Lower lobe of right lung (tissue), 2 donors: ENCODE results near the gene PRKN. TPM values are rescaled to one million over a fixed set of nuclear protein-coding genes. Genes with fewer than 3 reads are reported as not detected.
"Not testable (repeated sequence)": the region's sequence is repeated elsewhere in the genome, so short reads cannot be mapped to it uniquely, and the experiment has no call there.

ENCODE experiments used
- ATAC-seq, 2 donors: fragments of 200-7000 bp; cut with Tn5 transposase; one replicate each; pipeline ENCODE4 v1.9.1; 2020 to 2022; ENCODE audit warnings: mild to moderate bottlenecking in 2 of 2, moderate library complexity in 2 of 2
- DNase-seq: peaks from one replicate; pipeline ENCODE4 v3.0.0-alpha.2; 2020
- H3K27ac ChIP-seq: fragments of 200-600 bp; one replicate; pipeline ENCODE4 v1.8.0; 2022
- H3K27me3 ChIP-seq: fragments of 200-600 bp; one replicate; pipeline ENCODE4 v1.8.0; 2022; ENCODE audit warnings: low read depth
- H3K36me3 ChIP-seq: fragments of 200-600 bp; one replicate; pipeline ENCODE4 v1.8.0; 2022; ENCODE audit warnings: mild to moderate bottlenecking
- H3K4me1 ChIP-seq: fragments of 200-600 bp; one replicate; pipeline ENCODE4 v1.8.0; 2022
- H3K4me3 ChIP-seq: fragments of 200-600 bp; one replicate; pipeline ENCODE4 v1.8.0; 2022; ENCODE audit warnings: mild to moderate bottlenecking
- H3K9me3 ChIP-seq: fragments of 200-600 bp; one replicate; pipeline ENCODE4 v1.8.0; 2022
- intact Hi-C: fragments of 100-400 bp; cut with DNase I; formaldehyde crosslinking; loops from one replicate; pipeline ENCODE4 v1.11.0; 2022
- total RNA-seq: library from RNA; stranded (reverse); fragmentation: NEBNext Ultra II Directional; extraction: Animal tissue kit (Norgen Biotek cat#: 25700); gene quantifications from one replicate; pipeline ENCODE4 v1.2.1, GENCODE V29; 2021
- TF ChIP-seq, protein P1 (sequence below): fragments of 200-600 bp; IDR thresholded peaks from one replicate; pipeline ENCODE4 v1.8.0; 2022; ENCODE audit warnings: antibody characterized with exemption, mild to moderate bottlenecking
- donor health status: DM: no; HTN: yes; CAD: no; lungs with severe emphysema.

PRKN gene
- total RNA-seq, 1 donor from 2014 or later: 6.1 TPM

DNA sequence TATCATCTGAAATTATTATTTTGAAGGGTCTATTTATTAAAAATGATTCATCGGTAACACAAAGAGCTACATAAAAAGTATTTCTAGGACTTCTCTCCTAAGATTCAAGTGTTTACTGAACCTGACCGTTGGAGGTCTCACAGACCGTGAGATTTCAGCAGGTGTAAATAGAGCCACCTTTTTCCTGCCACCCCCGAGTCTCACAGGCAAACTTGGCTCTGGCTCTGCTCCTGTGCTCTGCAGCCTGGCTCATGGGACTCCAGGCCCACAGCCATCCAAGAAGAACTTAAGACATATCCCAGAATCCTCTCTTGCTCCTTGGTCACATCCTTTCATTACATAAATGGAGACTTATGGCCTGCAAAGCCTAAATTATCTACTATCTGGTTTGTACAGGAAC lies 1385.9 kb downstream of the PRKN start:
- no peak overlapping the region for H3K4me3 ChIP-seq
- no peak overlapping the region for H3K27ac ChIP-seq
- TF ChIP-seq, protein P1, sequence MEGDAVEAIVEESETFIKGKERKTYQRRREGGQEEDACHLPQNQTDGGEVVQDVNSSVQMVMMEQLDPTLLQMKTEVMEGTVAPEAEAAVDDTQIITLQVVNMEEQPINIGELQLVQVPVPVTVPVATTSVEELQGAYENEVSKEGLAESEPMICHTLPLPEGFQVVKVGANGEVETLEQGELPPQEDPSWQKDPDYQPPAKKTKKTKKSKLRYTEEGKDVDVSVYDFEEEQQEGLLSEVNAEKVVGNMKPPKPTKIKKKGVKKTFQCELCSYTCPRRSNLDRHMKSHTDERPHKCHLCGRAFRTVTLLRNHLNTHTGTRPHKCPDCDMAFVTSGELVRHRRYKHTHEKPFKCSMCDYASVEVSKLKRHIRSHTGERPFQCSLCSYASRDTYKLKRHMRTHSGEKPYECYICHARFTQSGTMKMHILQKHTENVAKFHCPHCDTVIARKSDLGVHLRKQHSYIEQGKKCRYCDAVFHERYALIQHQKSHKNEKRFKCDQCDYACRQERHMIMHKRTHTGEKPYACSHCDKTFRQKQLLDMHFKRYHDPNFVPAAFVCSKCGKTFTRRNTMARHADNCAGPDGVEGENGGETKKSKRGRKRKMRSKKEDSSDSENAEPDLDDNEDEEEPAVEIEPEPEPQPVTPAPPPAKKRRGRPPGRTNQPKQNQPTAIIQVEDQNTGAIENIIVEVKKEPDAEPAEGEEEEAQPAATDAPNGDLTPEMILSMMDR: no peak
- intact Hi-C loops: no loop called here
- H3K9me3 ChIP-seq: no peaks in the 10 kb centered on the region
- ATAC-seq (no peak), DNase-seq (no peak)
- no peaks in the 10 kb centered on the region for H3K27me3 ChIP-seq
- no peaks in the 10 kb centered on the region for H3K4me1 ChIP-seq
- no peaks in the 10 kb centered on the region for H3K36me3 ChIP-seq

DNA sequence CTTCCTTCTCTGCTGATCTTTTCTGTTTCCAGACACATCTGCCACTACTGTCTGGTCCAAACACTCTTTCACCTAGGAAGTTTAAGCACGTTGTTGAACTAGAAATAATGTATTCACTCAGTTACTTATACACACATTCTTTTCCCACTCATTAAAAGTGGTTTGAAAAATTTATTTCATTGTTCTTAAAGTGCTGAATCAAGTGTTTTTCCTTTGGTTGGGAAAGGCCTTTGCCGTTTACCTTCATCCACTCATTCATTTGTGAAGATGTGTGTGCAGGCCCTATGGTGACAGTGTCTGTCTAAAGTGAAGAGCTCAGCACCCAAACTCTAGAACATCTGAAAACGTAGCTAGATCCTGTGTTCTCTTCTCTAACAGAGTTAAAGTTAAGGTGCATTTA lies 1389.6 kb downstream of the PRKN start:
- no peaks in the 10 kb centered on the region for H3K9me3 ChIP-seq
- no peaks in the 10 kb centered on the region for H3K4me1 ChIP-seq
- ATAC-seq (no peak), DNase-seq (no peak)
- no peaks in the 10 kb centered on the region for H3K27me3 ChIP-seq
- intact Hi-C loops: no loop called here
- H3K36me3 ChIP-seq: no peaks in the 10 kb centered on the region
- no peak overlapping the region for H3K27ac ChIP-seq
- TF ChIP-seq, protein P1: no peak
- H3K4me3 ChIP-seq: no peak overlapping the region

DNA sequence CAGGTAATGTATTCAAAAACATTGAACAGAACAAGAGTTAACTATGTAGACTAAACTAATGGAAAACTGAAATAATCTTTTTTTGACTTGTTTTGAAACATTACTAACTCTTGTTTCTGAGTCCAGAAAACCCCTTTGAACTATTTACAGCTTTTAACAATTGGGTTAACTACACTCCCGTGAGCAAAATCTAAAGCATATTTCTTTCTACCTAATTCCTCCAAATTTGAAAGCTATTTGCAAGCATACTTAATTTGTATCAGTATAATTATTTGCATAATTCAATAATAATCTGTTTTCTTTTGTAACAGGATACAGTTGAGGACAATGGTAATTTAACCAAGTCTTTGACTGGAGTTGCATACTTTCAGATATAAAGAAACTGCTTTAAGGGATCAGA lies 1391.1 kb downstream of the PRKN start:
- DNase-seq (no peak), ATAC-seq (no peak)
- no peaks in the 10 kb centered on the region for H3K36me3 ChIP-seq
- no peak overlapping the region for H3K27ac ChIP-seq
- TF ChIP-seq, protein P1: no peak
- intact Hi-C loops: no loop called here
- H3K4me3 ChIP-seq: no peak overlapping the region
- no peaks in the 10 kb centered on the region for H3K27me3 ChIP-seq
- H3K9me3 ChIP-seq: no peaks in the 10 kb centered on the region
- no peaks in the 10 kb centered on the region for H3K4me1 ChIP-seq

DNA sequence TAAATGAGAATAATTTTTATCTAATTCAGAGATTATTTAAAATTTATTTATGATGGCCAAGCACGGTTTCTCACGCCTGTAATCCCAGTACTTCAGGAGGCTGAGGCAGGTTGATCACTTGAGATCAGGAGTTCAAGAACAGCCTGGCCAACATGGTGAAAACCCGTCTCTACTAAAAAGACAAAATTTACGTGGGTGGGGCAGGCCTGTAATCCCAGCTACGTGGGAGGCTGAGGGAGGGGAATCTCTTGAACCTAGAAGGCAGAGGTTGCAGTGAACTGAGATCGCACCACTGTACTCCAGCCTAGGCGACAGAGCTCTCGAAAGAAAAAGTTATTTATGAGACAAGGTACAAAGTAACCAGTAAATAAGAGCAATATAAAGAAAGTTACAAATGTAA lies 1394.2 kb downstream of the PRKN start:
- intact Hi-C loops: no loop called here

DNA sequence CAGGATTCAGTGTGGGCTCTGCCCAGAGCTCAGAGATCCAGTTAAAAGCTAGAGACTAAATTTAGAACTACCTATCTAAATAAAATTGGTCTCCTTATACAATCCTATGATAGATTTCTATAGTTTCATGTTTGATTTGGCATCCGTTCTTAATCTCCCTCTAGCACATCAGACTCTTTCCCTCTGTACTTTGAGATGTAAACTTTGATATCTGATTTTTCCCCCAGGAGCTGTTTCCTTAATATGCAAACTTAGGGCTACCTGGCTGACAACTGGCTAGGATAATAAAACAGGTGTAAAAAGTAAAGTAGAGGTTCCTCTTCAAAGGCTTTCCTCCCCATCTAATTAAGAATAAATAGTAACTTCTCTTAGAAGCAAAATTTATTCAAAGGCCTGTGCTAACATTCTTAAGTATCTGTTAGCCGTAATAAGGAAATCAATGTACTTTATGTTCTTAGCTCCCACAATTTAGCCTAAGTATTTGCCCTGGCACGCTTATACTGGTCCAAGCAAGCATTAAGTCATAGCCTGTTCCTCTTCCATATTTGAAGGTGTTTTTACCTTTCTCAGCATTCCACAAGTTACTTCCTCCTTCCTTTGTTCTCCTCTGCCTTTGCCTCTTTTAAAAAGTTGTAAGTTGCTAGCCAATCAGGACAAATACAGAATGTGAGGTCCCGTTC lies 1396.0 kb downstream of the PRKN start:
- H3K27me3 ChIP-seq, intact Hi-C loops, H3K4me1 ChIP-seq, H3K27ac ChIP-seq, DNase-seq, H3K36me3 ChIP-seq, H3K4me3 ChIP-seq, H3K9me3 ChIP-seq: not testable (repeated sequence)
- ATAC-seq: peak in 1 of 2 donors; percentile 42

More for the DNA sequence above, 1394.2 kb downstream of the PRKN start:
- TF ChIP-seq, protein P1: no peak
- H3K4me3 ChIP-seq: no peak overlapping the region
- H3K36me3 ChIP-seq: no peaks in the 10 kb centered on the region
- ATAC-seq: no peak
- no peaks in the 10 kb centered on the region for H3K4me1 ChIP-seq
- no peaks in the 10 kb centered on the region for H3K9me3 ChIP-seq
- H3K27ac ChIP-seq: no peak overlapping the region
- no peak for DNase-seq
- H3K27me3 ChIP-seq: no peaks in the 10 kb centered on the region

DNA sequence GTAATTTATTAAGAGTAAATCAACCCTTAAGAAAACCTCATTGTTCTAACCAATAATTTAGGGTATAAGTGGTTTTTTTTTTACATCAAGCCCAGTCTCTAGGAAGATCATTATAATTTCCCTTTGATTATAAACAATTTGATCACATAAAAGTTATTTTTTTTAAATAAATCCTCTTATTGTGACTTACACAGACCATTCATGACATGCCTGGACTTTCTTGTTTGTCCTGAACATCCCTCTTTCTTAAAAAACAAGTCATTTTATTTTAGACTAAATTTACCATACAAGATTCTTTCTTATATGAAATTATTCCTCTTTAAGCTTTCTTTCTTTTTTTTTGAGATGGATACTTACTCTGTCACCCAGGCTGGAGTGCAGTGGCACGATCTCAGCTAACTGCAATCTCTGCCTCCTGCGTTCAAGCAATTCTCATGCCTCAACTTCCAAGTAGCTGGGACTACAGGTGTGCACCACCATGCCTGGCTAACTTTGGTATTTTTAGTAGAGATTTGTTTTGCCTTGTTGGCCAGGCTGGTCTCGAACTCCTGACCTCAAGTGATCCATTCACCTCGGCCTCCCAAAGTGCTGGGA lies 1400.1 kb downstream of the PRKN start:
- Histone ChIP-seq H3K9me3 (peaks cover 3% of the 10 kb centered on the region), H3K36me3 (no peaks in the 10 kb centered on the region), H3K27ac (no peak overlapping the region), H3K4me3 (no peak overlapping the region), H3K27me3 (no peaks in the 10 kb centered on the region), H3K4me1 (no peaks in the 10 kb centered on the region)
- DNase-seq (no peak), ATAC-seq (no peak)
- TF ChIP-seq, protein P1: no peak
- intact Hi-C loops: no loop called here
